Activated naive CD8-positive, alpha-beta T cell treated with anti-CD3 and anti-CD28 coated beads, Interleukin-2, amount 50 U/mL, for 24 hours (primary cell): ENCODE measurements around the gene CREBBP.

Experiments
- ATAC-seq: fragments of 150-1000 bp; cut with Tn5 transposase; one replicate; pipeline ENCODE4 v1.10.0; 2021
- DNase-seq: peaks from one replicate; pipeline ENCODE4 v3.0.0; 2021
- H3K27ac Mint-ChIP-seq: one replicate; pipeline ENCODE4 v1.8.0; 2021; ENCODE audit warnings: mild to moderate bottlenecking, mixed read lengths
- H3K27me3 Mint-ChIP-seq: one replicate; pipeline ENCODE4 v1.8.0; 2021; ENCODE audit warnings: mixed read lengths
- H3K36me3 Mint-ChIP-seq: one replicate; pipeline ENCODE4 v1.8.0; 2021; ENCODE audit warnings: low read depth, mixed read lengths
- H3K4me1 Mint-ChIP-seq: one replicate; pipeline ENCODE4 v1.8.0; 2021; ENCODE audit warnings: mixed read lengths
- H3K4me3 Mint-ChIP-seq: one replicate; pipeline ENCODE4 v1.8.0; 2021; ENCODE audit warnings: mild to moderate bottlenecking, moderate library complexity, mixed read lengths
- H3K9me3 Mint-ChIP-seq: one replicate; pipeline ENCODE4 v1.8.0; 2021; ENCODE audit warnings: mixed read lengths

Gene CREBBP

DNA sequence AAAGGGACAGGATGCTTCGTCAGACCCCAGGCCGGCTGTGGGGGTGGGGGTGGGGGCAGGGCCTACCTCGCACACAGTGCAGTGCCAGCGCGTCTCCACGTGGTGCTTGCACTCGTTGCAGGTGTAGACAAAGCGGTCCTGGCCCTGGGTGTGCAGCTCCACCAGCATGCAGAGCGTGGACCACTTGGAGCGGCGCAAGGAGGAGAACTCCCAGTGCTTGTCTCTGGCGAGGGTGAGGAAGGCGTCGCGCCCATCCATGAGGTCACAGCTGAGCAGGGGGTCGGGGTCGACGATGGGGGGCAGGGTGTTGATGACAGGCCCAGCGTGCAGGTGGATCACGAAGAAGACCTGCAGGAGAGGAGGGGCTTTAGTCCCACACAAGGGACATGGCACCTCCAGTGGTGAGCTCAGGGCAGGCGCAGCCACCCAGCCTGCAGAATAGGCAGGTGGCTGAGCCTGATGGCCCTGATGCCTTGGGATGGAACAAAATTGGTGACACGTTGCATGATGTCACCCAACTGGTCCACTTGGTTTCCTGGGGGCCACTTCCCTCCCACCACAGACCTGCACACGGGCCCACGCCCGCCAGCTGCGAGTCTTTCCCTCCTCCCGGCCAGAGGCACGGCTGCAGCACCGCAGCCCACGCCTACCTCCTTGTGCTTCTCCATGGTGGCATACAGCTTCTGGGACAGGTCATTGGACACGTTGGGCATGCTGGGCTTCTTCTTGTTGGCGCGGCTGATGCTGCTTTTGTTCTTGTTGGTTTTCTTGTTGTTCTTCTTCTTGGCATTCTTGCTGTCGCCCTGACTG, 149.2 kb downstream of the CREBBP start:
- no peaks in the 10 kb centered on the region for H3K4me1 Mint-ChIP-seq
- no peak overlapping the region for H3K27ac Mint-ChIP-seq
- H3K27me3 Mint-ChIP-seq: no peaks in the 10 kb centered on the region

DNA sequence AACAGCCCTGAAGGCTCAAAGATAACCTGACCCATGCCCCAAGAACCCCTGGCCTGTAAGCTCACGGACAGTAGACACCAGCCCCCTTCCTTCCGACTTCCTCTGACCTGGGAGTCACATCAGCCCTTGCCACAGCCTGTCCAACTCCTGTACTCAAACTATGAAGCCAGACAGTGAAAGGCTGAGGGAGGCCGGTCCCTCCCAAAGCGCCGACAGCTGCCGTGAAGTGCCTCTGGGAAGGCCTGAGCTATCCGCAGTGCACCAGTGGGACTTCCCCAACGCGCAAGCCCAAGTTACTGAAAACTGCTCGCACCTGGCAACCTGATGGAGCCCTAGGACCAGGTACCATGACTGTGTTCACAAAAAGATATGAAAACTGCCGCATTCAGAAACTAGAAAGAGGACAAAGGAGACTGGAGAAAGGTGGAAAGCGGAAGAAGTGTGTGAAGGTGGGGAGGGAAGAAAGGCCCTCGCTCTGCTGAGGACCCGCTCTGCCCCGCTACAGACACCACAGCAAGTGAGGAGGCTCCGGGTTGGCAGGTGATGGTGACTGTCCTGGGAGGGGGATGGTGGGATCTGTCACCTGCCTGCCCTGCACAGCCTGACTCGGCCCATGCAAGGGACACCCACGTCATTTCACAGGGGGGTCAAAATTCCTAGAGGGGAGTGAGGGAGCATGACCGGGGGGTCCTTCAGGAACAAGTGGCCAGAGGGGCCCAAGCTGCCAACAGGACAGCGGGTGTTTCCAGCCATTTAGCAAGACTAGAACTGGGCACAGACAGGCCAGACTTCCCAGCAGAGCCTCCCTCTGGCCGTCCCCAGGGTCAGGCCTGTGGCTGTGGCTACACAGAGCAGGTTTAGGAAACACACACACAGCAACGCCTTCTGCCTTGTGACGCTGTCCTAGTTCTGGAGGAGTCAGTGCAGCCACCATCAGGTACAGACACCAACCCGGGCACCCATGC, 150.1 kb downstream of the CREBBP start:
- Mint-ChIP-seq H3K36me3 (peaks cover 28% of the 10 kb centered on the region), H3K9me3 (no peaks in the 10 kb centered on the region), H3K4me1 (no peaks in the 10 kb centered on the region), H3K27ac (no peak overlapping the region), H3K27me3 (no peaks in the 10 kb centered on the region), H3K4me3 (no peak overlapping the region)
- ATAC-seq: no peak
- no peak for DNase-seq

More for the DNA sequence above, 149.2 kb downstream of the CREBBP start:
- Mint-ChIP-seq H3K9me3 (no peaks in the 10 kb centered on the region), H3K4me3 (no peak overlapping the region), H3K36me3 (peaks cover 33% of the 10 kb centered on the region)
- ATAC-seq (no peak), DNase-seq (no peak)

DNA sequence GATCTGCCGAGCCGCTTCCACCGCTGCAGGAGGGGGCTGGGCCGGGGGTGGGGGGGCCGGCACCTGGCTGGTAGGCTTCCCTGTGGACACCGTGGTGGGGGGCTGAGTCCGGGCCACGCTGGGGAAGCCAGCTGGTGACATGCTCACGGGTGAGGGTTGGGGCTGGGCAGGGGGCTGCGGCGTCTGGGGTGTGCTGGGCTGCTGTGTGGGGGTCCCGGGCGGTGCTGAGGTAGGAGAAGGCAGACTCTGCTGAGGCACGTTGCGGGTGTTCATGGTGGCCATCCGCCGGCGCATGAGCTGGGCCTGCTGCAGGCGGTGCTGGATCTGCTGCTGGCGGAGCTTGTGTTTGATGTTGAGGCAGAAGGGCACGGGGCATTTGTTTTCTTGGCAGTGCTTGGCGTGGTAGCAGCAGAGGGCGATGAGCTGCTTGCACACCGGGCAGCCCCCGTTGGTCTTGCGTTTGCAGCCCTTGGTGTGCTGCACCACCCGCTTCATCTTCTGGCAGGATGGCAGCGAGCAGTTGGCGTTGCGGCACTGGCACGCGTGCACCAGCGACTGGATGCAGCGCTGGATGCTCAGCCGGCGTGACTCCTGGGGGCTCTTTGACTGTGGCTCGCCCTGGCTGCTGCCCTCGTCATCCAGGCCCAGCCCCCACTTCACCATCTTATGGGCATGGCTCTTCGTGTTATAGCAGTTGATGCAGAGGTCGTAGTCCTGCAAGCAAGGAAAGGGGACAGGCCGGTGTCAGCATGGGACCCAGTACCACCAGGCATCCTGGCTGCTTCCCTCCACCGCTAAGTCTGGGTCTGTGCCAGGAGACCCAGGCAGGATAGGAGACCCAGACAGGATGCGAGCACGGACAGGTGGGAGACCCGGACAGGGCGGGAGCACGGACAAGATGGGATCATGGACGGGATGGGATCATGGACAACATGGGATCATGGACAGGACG, 151.1 kb downstream of the CREBBP start:
- DNase-seq (no peak), ATAC-seq (no peak)
- H3K27ac Mint-ChIP-seq: no peak overlapping the region
- H3K27me3 Mint-ChIP-seq: no peaks in the 10 kb centered on the region
- peaks cover 24% of the 10 kb centered on the region for H3K36me3 Mint-ChIP-seq
- H3K4me1 Mint-ChIP-seq: no peaks in the 10 kb centered on the region
- H3K9me3 Mint-ChIP-seq: no peaks in the 10 kb centered on the region
- no peak overlapping the region for H3K4me3 Mint-ChIP-seq

DNA sequence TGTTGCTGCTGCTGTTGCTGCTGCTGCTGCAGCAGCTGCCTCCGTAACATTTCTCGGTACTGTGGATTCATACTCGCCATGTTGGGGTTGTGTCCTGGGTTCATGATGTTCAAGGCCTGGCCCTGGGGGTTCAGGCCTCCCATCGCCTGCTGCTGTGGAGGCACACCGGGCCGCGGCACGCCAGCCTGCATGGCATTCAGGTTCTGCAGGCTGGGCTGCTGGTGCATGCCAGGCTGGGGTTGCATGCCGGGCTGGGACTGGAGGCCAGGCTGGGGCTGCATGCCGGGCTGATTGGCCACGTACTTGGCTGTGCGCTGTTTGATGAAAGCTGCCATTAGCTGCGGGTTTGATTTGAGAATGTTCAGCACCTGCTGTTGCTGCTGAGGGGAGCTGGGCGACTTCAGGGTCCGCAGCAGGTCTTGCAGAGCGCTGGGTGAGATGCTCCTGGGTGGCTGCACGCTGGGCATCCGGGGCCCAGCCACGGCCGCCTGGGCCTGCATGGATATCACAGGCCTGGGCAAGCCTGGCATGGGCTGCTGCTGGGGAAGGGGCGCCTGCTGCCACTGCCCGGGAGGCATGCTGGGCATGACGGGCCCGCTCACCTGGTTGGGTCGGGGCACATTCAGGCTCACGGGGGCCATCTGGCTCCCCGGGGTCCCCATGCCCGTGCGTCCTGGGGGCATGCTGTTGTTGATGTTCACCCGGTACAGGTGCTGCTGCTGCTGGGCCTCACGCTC, 151.9 kb downstream of the CREBBP start:
- no peak for DNase-seq
- H3K4me3 Mint-ChIP-seq: no peak overlapping the region
- no peaks in the 10 kb centered on the region for H3K4me1 Mint-ChIP-seq
- no peaks in the 10 kb centered on the region for H3K9me3 Mint-ChIP-seq
- H3K27me3 Mint-ChIP-seq: no peaks in the 10 kb centered on the region
- H3K27ac Mint-ChIP-seq: no peak overlapping the region
- ATAC-seq: no peak
- peaks cover 18% of the 10 kb centered on the region for H3K36me3 Mint-ChIP-seq

DNA sequence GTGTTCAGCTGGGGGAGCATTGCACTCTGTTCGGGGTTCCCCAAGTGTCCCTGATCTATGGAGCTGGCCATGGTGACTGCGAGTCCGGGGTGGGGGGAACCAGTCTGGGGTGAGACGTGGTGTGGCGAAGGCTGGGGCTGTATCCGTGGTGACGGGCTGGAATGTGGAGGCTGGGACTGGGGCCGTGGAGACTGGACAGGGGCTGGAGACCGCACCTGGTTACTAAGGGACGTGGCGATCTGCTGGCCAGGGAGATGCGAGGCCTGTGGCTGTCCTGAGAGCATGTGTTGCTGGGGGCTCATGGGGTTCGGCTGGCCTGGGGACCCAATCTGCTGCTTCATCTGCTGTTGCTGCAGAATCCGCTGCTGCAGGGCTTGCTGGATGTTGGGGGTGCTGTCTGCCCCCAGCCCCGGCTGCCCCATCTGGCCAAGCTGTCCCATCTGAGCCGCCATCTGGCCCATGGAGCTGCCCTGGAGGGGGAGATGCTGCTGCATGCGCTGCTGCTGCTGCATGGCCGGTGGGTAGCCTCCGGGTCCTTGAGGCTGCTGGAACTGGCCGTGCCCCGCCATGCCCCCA, 152.6 kb downstream of the CREBBP start:
- Mint-ChIP-seq H3K4me1 (no peaks in the 10 kb centered on the region), H3K27me3 (no peaks in the 10 kb centered on the region), H3K27ac (no peak overlapping the region), H3K9me3 (no peaks in the 10 kb centered on the region), H3K36me3 (peaks cover 13% of the 10 kb centered on the region), H3K4me3 (no peak overlapping the region)
- DNase-seq: no peak
- no peak for ATAC-seq

DNA sequence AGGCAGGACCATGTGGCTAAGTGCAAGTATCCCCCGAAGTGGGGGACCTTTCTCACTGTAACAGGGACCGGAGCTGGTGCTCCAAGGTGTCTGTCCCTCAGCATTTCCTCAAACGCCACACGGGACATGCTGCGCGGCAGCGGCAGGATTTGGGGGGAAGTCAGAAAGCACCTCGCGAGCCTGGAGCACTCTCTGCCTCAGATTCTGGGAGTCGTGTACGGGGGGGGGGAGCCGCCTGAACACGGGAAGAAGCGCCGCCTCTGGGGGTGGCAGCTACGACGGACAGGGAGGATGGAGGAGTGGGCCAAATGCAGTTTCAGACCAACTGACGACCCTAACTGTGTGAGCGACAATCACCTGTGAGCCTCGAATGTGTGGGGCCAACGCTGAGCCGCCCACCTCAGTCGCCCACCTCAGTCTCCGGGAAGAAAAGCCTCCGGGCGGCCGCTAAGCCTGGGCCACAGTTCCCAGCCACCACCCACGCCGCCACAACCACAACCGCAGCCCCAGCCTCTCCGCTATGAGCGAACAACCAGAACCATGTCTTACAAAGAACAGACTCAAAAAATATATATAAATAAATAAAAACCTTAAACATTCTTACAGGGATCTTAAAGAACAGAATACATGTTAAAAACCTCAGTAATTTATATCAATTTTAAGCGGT, 154.4 kb downstream of the CREBBP start:
- Mint-ChIP-seq H3K4me3 (no peak overlapping the region), H3K27me3 (no peaks in the 10 kb centered on the region), H3K27ac (no peak overlapping the region), H3K9me3 (no peaks in the 10 kb centered on the region), H3K4me1 (no peaks in the 10 kb centered on the region), H3K36me3 (peaks cover 7% of the 10 kb centered on the region)
- ATAC-seq (no peak), DNase-seq (no peak)

DNA sequence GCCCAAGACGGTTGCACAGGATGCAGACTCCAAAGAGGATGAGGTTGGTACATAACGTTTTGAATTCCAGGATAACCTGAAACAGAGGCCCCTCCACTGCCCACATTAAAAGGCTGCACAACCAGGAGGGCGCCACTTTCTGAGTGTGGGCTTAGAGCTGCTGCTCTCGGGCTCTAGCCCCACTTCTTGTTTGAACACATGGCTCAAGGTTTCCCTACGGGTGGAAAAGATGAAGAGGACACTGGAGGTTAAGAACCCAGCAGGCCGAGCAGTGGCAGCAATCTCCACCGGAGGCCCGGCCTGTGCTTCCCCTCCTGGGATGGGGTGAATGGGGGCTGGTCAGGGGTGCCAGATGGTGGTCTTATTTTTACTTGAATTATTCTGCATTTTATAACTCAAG, 155.2 kb downstream of the CREBBP start:
- DNase-seq: no peak

DNA sequence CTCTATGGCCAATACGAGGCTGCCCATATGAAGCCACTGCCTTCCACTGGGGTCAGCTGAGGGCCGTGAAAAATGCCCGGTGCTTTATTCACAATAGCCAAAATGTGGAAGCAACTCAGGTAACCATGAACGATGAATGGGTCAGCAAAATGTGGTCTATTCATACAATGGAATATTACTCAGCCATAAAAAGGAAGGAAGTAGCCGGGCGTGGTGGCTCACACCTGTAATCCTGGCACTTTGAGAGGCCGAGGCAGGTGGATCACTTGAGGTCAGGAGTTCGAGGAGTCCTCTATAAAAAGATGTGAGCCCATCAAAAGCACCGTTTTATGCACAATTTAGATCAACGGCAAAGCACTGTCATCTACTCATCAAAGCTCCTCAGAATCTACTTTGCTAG, 158.0 kb downstream of the CREBBP start:
- H3K9me3 Mint-ChIP-seq: no peaks in the 10 kb centered on the region
- ATAC-seq: no peak
- no peak for DNase-seq
- H3K4me1 Mint-ChIP-seq: peaks cover 7% of the 10 kb centered on the region
- H3K4me3 Mint-ChIP-seq: no peak overlapping the region
- H3K27ac Mint-ChIP-seq: no peak overlapping the region
- H3K36me3 Mint-ChIP-seq: peaks cover 2% of the 10 kb centered on the region
- no peaks in the 10 kb centered on the region for H3K27me3 Mint-ChIP-seq

More for the DNA sequence above, 155.2 kb downstream of the CREBBP start:
- ATAC-seq: no peak
- H3K36me3 Mint-ChIP-seq: peaks cover 2% of the 10 kb centered on the region
- H3K27ac Mint-ChIP-seq: no peak overlapping the region
- H3K27me3 Mint-ChIP-seq: no peaks in the 10 kb centered on the region
- H3K9me3 Mint-ChIP-seq: no peaks in the 10 kb centered on the region
- no peaks in the 10 kb centered on the region for H3K4me1 Mint-ChIP-seq
- H3K4me3 Mint-ChIP-seq: no peak overlapping the region

DNA sequence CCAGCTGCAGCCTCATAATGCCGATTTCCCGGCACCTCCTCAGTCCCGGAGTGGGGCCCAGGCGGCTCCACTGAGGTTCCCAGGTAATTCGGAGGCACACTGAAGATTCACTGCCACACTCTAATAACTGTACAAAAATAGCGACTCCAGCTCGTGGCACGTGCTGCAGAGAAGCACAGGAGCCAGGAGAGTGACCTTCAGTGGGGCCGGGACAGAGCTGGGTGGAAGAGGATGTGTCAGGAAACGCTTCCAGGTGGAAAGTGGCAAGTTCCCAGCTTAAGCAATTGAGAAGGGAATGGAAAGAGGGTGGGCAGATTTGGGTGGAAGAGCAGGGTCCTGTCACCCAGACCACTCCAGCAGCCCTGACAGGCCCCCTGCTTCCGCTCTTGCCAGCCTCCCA, 160.1 kb downstream of the CREBBP start:
- ATAC-seq (no peak), DNase-seq (no peak)
- Mint-ChIP-seq H3K27me3 (no peaks in the 10 kb centered on the region), H3K4me3 (no peak overlapping the region), H3K27ac (no peak overlapping the region), H3K4me1 (peaks cover 19% of the 10 kb centered on the region), H3K36me3 (peaks cover 9% of the 10 kb centered on the region), H3K9me3 (no peaks in the 10 kb centered on the region)

DNA sequence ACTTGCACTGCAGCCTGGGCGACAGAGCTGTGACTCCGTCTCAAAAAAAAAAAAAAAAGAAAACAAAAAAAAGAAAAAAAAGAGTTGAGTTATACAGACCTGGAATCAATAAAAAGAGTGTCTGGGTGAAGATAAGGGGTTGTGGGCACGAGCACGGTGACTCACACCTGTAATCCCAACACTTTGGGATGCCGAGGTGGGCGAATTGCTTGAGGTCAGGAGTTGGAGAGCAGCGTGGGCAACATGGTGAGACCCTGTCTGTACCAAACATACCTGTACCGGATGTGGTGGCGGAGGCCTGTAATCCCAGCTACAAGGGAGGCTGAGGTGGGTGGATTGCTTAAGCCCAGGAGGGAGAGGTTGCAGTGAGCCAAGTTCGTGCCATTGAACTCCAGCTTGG, 161.9 kb downstream of the CREBBP start:
- peak overlapping the region; percentile 22 for H3K4me3 Mint-ChIP-seq
- no peak overlapping the region for H3K27ac Mint-ChIP-seq
- H3K27me3 Mint-ChIP-seq: no peaks in the 10 kb centered on the region

DNA sequence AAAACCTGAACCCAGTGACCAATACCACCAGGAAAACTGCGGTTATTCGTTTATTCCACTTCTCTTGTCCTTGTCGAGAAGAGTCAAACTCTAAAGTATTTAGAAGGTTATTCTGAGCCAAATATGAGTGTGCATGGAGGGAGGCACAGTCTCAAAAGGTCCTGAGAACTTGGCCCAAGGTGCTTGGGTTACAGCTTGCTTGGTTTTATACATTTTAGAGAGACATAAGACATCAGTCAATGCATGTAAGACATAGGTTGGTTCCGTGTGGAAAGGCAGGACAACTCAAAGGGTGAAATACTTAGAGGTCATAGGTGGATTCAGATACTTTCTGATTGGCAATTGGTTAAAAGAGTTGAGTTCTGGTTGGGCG, 162.5 kb downstream of the CREBBP start:
- Mint-ChIP-seq H3K27me3 (no peaks in the 10 kb centered on the region), H3K4me3 (peak overlapping the region; percentile 80), H3K36me3 (peaks cover 30% of the 10 kb centered on the region), H3K27ac (peak overlapping the region; percentile 88), H3K9me3 (no peaks in the 10 kb centered on the region), H3K4me1 (peaks cover 41% of the 10 kb centered on the region)
- no peak for ATAC-seq
- DNase-seq: no peak

More for the DNA sequence above, 161.9 kb downstream of the CREBBP start:
- DNase-seq (no peak), ATAC-seq (no peak)
- H3K9me3 Mint-ChIP-seq: no peaks in the 10 kb centered on the region
- peaks cover 24% of the 10 kb centered on the region for H3K36me3 Mint-ChIP-seq
- peaks cover 35% of the 10 kb centered on the region for H3K4me1 Mint-ChIP-seq

DNA sequence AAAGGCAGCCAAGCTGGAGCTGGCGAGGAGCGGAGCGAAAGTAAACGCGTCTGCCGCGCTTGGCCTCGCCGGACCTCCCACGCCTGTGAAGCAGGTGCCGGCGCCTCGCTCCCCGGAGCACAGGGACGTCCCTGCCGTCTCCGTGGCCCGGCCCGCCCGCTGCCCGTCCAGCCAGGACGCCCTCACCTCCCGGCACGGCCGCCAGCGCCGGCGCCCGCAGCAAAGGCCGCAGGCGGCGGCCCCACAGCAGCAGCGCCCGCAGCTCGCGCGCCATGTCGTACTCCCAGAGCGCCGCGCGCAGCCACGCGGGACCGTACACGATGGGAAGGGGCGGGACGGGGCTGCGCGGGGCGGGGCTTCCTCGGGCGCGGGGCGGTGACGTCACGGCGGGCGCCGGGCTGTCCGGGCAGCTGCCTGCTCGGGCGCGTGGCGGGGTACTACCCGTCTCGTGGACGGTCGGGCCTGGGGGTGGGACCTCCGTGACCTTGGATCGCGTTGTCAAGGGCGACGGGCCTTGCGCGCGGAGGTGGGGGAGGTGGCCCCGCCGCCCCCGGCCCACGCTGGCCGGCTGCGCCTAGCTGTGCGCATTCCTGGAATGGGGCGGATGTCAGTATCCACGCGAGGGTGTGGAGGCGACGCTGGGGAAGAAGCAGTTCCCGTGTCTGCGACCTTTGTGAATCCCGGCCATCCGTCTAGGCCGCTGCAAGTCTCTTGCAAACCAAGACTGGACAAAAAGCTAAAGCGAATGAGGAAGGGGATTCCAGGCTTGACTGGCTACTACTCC, 163.1 kb downstream of the CREBBP start, which contains the start of gene TRAP1:
Gene TRAP1 (minus strand): TSS at position 290 of the 784 bp plus-strand sequence. CDS start 16 bp downstream, at position 274.
- Mint-ChIP-seq H3K36me3 (peaks cover 34% of the 10 kb centered on the region), H3K27me3 (no peaks in the 10 kb centered on the region), H3K27ac (peak within 1 kb of the TSS; percentile 91), H3K4me1 (peaks cover 44% of the 10 kb centered on the region), H3K4me3 (peak within 1 kb of the TSS; percentile 89), H3K9me3 (no peaks in the 10 kb centered on the region)
- DNase-seq: peak; percentile 94
- ATAC-seq: peak; percentile 95
